Body of pancreas (tissue), 4 donors: ENCODE measurements around the gene PLCH1. TPM values are rescaled to one million over a fixed set of nuclear protein-coding genes. Genes with fewer than 3 reads are reported as not detected.

Experiments used
- ATAC-seq: fragments of 150-250 bp; one replicate; pipeline ENCODE4 v1.9.1; 2016
- DNase-seq, 4 donors: peaks; one replicate each; pipeline ENCODE4 v3.0.0-alpha.2; 2019
- H3K27ac ChIP-seq, 4 donors: fragments of 200-600 bp; sonication (generic); 1 replicate in 3 of 4; 2 replicates in 1 of 4; pipeline versions ENCODE4 v1.5.1 to v1.6.1; 2016 to 2019; ENCODE audit warnings: mild to moderate bottlenecking in 1 of 4, mixed read lengths in 1 of 4, moderate library complexity in 1 of 4
- H3K27me3 ChIP-seq, 2 donors: fragments of 200-600 bp; sonication (generic); one replicate each; pipeline ENCODE4 v1.6.0; 2016; ENCODE audit warnings: mild to moderate bottlenecking in 1 of 2
- H3K36me3 ChIP-seq, 2 donors: fragments of 200-600 bp; sonication (generic); replicated peaks in 1 of 2; 2 replicates each; pipeline ENCODE4 v1.5.1; 2016; ENCODE audit warnings: low read depth in 2 of 2; ENCODE audit not compliant: insufficient read depth in 1 of 2
- H3K4me1 ChIP-seq: fragments of 200-600 bp; sonication (generic); one replicate; pipeline ENCODE4 v1.6.0; 2016
- H3K4me3 ChIP-seq, 2 donors: fragments of 200-600 bp; sonication (generic); 1 replicate in 1 of 2; 2 replicates in 1 of 2; pipeline ENCODE4 v1.5.1; 2016 to 2019
- H3K9me3 ChIP-seq, 3 donors: fragments of 200-600 bp; sonication (generic); 1 replicate in 2 of 3; 2 replicates in 1 of 3; pipeline ENCODE4 v1.5.1; 2016
- POLR2A ChIP-seq, 3 donors: fragments of 450-650 bp; IDR thresholded peaks; one replicate each; pipeline ENCODE4 v1.6.1; 2016; ENCODE audit warnings: antibody characterized with exemption in 3 of 3, mild to moderate bottlenecking in 2 of 3
- WGBS, 2 donors: methylation state at CpG; one replicate each; pipeline ENCODE4 v1.1.5; 2017; 5-methylcytosine and 5-hydroxymethylcytosine counted together
- intact Hi-C: fragments of 100-400 bp; cut with DNase I; formaldehyde crosslinking; loops from one replicate; pipeline ENCODE4 v1.15.1; 2023
- total RNA-seq, 2 donors: library from RNA; depleted of rRNA; stranded (reverse); fragments of >200 nt; gene quantifications; one replicate each; pipeline ENCODE4 v1.1.0, GENCODE V29; 2016
- TF ChIP-seq, protein P1 (sequence below), 7 experiments: fragments of 450-650 bp in 4 of 7; fragments of 200-600 bp in 3 of 7; sonication (generic) in 3 of 7; IDR thresholded peaks; one replicate each; pipeline ENCODE4 v1.5.1; 2016 to 2019; ENCODE audit warnings: antibody characterized with exemption in 7 of 7

The PLCH1 gene
- total RNA-seq, 2 donors from 2014 or later = 3.0 to 5.2 TPM

DNA sequence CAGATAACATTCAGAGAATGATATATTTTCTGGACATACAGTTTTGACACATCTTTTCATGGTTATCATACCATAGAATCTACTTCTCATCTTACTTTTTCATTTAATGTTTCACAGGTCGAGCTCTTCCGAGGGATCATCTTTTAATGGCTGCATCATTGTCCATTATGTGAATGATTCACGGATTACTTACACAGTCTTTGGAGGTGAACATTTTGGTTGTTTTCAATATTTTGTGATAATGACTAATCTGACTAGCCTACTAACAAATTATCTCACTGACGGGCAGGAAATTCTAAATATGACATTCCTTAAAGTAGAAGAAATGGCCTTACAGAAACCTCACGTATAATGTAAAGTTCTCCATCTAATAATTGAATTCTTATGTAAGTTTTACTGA is 242.2 kb downstream of the PLCH1 start:
- ATAC-seq (no peak), DNase-seq (no peak)
- WGBS, 2 donors = 87 to 89% methylated on average over 5 of the region's 5 CpGs
- Histone ChIP-seq H3K27me3 (no peaks in the 10 kb centered on the region), H3K4me1 (no peaks in the 10 kb centered on the region), H3K4me3 (no peak overlapping the region), H3K9me3 (no peaks in the 10 kb centered on the region), H3K27ac (no peak overlapping the region), H3K36me3 (peaks cover 0 to 2% of the 10 kb centered on the region in 2 donors)
- intact Hi-C loops = no loop called here
- TF ChIP-seq POLR2A (IDR thresholded peaks at IDR 0.05) = no peak
- TF ChIP-seq, protein P1, sequence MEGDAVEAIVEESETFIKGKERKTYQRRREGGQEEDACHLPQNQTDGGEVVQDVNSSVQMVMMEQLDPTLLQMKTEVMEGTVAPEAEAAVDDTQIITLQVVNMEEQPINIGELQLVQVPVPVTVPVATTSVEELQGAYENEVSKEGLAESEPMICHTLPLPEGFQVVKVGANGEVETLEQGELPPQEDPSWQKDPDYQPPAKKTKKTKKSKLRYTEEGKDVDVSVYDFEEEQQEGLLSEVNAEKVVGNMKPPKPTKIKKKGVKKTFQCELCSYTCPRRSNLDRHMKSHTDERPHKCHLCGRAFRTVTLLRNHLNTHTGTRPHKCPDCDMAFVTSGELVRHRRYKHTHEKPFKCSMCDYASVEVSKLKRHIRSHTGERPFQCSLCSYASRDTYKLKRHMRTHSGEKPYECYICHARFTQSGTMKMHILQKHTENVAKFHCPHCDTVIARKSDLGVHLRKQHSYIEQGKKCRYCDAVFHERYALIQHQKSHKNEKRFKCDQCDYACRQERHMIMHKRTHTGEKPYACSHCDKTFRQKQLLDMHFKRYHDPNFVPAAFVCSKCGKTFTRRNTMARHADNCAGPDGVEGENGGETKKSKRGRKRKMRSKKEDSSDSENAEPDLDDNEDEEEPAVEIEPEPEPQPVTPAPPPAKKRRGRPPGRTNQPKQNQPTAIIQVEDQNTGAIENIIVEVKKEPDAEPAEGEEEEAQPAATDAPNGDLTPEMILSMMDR (IDR thresholded peaks at IDR 0.05) = no peak

DNA sequence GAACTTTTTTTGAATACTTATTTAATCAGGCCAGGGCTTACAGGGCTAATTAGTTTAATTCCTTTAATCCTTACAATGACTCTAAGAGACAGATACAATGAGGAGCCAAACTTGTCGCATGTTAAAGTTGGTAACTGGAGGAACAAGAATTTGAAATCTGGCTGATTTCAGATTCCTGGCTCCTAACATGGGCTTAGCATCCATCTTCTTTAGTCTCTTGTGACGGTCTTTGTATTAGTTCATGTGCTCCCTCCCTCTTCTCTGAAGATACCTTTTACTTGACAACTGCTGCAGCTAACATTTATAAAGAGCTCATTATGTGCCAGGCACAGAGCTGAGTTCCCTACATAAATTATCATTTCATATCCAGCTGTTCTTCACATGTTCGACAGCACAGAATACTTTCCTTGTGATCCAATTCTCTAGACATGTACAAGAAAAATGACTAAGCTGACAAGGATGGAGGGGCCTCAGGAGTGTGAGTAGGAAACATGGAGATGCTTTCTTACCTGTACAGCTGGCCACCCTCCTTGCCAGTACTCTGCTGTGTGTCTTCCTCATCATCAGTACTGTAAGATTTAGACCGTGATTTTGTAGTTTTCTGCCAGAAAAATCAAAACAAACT is 244.6 kb downstream of the PLCH1 start:
- intact Hi-C loops = no loop called here
- ATAC-seq = no peak
- H3K4me3 ChIP-seq = no peak overlapping the region

DNA sequence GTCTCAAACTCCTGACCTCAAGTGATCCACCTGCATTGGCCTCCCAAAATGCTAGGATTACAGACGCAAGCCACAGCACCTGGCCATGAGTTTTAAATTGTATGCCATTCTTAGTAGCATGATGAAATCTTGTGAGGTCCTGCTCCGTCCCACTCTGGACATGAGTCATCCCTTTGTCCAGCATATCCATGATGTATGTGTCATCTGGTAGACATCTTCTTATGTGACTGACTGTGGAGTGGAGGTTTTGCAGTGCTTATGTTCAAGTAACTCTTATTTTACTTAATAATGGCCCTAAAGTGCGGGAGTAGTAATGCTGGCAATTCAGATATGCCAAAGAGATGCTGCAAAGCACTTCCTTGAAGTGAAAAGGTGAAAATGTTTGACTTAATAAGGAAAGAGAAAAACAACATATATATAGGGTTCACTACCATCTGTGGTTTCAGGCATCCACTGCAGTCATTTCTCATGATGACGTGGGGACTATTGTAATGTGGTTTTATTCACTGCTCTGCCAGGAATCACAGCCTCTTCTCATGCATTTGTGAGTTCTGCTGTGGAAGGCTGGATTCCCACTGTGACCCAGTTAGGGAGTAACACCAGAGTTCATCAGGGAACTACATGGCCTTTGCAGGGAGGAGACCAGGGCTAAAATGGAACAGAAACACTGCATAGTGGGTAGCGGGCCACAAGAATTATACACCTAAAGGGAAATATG is 246.8 kb downstream of the PLCH1 start:
- no peak for TF ChIP-seq POLR2A (IDR thresholded peaks at IDR 0.05)
- TF ChIP-seq, protein P1 (IDR thresholded peaks at IDR 0.05) = no peak
- H3K4me3 ChIP-seq = no peak overlapping the region
- no peaks in the 10 kb centered on the region for H3K4me1 ChIP-seq
- intact Hi-C loops = no loop called here
- H3K36me3 ChIP-seq = no peaks in the 10 kb centered on the region
- no peak overlapping the region for H3K27ac ChIP-seq
- DNase-seq (no peak), ATAC-seq (no peak)
- no peaks in the 10 kb centered on the region for H3K27me3 ChIP-seq
- H3K9me3 ChIP-seq = no peaks in the 10 kb centered on the region
- WGBS, 2 donors = 84 to 93% methylated on average over 5 of the region's 5 CpGs

More for the DNA sequence above, 244.6 kb downstream of the PLCH1 start:
- H3K36me3 ChIP-seq = peaks cover 0 to 2% of the 10 kb centered on the region in 2 donors
- no peaks in the 10 kb centered on the region for H3K27me3 ChIP-seq
- DNase-seq = no peak
- H3K9me3 ChIP-seq = no peaks in the 10 kb centered on the region
- no peaks in the 10 kb centered on the region for H3K4me1 ChIP-seq
- TF ChIP-seq, protein P1 (IDR thresholded peaks at IDR 0.05) = no peak
- TF ChIP-seq POLR2A (IDR thresholded peaks at IDR 0.05) = no peak
- no peak overlapping the region for H3K27ac ChIP-seq
- WGBS, 2 donors = 84 to 86% methylated on average over 4 of the region's 4 CpGs

DNA sequence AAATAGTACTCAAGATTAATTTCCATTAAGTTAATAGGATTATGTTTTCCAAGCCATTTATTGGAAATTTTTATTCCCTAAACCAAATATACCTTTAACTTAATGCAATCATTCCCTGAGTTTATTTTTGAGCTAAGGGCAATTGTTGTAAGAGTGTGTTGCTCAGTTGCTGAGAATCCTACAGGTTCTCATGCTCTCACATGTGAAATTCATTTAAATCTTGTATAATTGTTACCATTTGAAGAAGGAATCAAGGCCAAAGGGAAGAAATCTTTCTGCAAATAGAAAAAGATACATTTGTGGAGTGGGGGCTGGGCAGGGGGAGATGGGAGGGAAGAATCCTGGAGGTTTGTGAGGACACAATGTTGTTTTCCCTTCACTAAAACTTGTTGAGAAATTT is 248.7 kb downstream of the PLCH1 start:
- Histone ChIP-seq H3K27me3 (no peaks in the 10 kb centered on the region), H3K4me1 (no peaks in the 10 kb centered on the region), H3K36me3 (peaks cover 0 to 1% of the 10 kb centered on the region in 2 donors), H3K9me3 (no peaks in the 10 kb centered on the region), H3K4me3 (no peak overlapping the region), H3K27ac (no peak overlapping the region)
- ATAC-seq = no peak
- no peak for DNase-seq
- TF ChIP-seq, protein P1 (IDR thresholded peaks at IDR 0.05) = no peak
- TF ChIP-seq POLR2A (IDR thresholded peaks at IDR 0.05) = no peak
- intact Hi-C loops = no loop called here
